BJ (cell line): ENCODE measurements around the gene SNCA. TPM values are rescaled to one million over a fixed set of nuclear protein-coding genes. Genes with fewer than 3 reads are reported as not detected.

Source experiments
- CTCF ChIA-PET: fragments of 350-600 bp; formaldehyde crosslinking; extraction: SDS; loops from one replicate; lab custom pipeline; 2021; ENCODE audit warnings: antibody characterized with exemption, inconsistent platforms; lab: Yijun Ruan, JAX
- POLR2A ChIA-PET: fragments of 300-600 bp; sonication (Branson Sonifier 250); formaldehyde crosslinking; extraction: SDS; loops from one replicate; lab custom pipeline; 2021; ENCODE audit warnings: antibody characterized with exemption; lab: Charles Lee
- DNase-seq: peaks from one replicate; pipeline ENCODE4 v3.0.0-alpha.2; 2011; ENCODE audit warnings: low read depth
- H3K27me3 ChIP-seq: 2 replicates; pipeline ENCODE4 v1.6.0; 2011; ENCODE audit warnings: low read length; ENCODE audit not compliant: control insufficient read depth, insufficient read depth
- H3K36me3 ChIP-seq: 2 replicates; pipeline ENCODE4 v1.5.1; 2011; ENCODE audit warnings: low read length; ENCODE audit not compliant: control insufficient read depth, insufficient read depth
- H3K4me3 ChIP-seq: 2 replicates; pipeline ENCODE4 v1.5.1; 2011; ENCODE audit warnings: low read depth, mild to moderate bottlenecking, control low read depth, low read length
- CTCF ChIP-seq: IDR thresholded peaks from 2 replicates; pipeline ENCODE4 v1.5.1; 2011; ENCODE audit warnings: low read depth, mild to moderate bottlenecking, control low read depth, inconsistent platforms, low read length, moderate library complexity; ENCODE audit not compliant: insufficient read depth
- polyA plus RNA-seq: library from polyadenylated mRNA; depleted of rRNA; stranded (reverse); fragments of >200 nt; gene quantifications from 2 replicates; pipeline ENCODE4 v1.2.3, GENCODE V29; 2011

Gene SNCA
- polyA plus RNA-seq, 1 experiment = 0.18 TPM

GRCh38 chr4:89803915-89804314, 33.0 kb downstream of the SNCA start:
- H3K4me3 ChIP-seq = no peak overlapping the region
- no peaks in the 10 kb centered on the region for H3K36me3 ChIP-seq
- POLR2A ChIA-PET = no interaction called here
- H3K27me3 ChIP-seq = no peaks in the 10 kb centered on the region
- no peak for DNase-seq
- CTCF ChIA-PET = interaction anchor here (0.8 to 1.6 kb wide), 2 partner anchors 12 to 18 kb away, joined by 3 to 5 read pairs; no protein-coding TSS in a partner anchor
- TF ChIP-seq CTCF = no peak

GRCh38 chr4:89803036-89803435, 33.9 kb downstream of the SNCA start:
- CTCF ChIA-PET = interaction anchor here (1.6 kb wide), 1 partner anchor 11 kb away, joined by 5 read pairs; no protein-coding TSS in a partner anchor
- Histone ChIP-seq H3K27me3 (no peaks in the 10 kb centered on the region), H3K36me3 (no peaks in the 10 kb centered on the region), H3K4me3 (no peak overlapping the region)
- no peak for DNase-seq
- POLR2A ChIA-PET = no interaction called here
- no peak for TF ChIP-seq CTCF

- no peak for DNase-seq
- POLR2A ChIA-PET = no interaction called here
Measured at GRCh38 chr4:89800527-89801103, 36.3 kb downstream of the SNCA start.

GRCh38 chr4:89800012-89800516, 36.9 kb downstream of the SNCA start:
- Histone ChIP-seq H3K27me3 (no peaks in the 10 kb centered on the region), H3K36me3 (no peaks in the 10 kb centered on the region), H3K4me3 (no peak overlapping the region)
- ChIA-PET POLR2A (no interaction called here), CTCF (no interaction called here)
- no peak for DNase-seq
- TF ChIP-seq CTCF = no peak

More at GRCh38 chr4:89800527-89801103, 36.3 kb downstream of the SNCA start:
- H3K4me3 ChIP-seq = no peak overlapping the region
- no peaks in the 10 kb centered on the region for H3K36me3 ChIP-seq
- CTCF ChIA-PET = no interaction called here
- H3K27me3 ChIP-seq = no peaks in the 10 kb centered on the region
- no peak for TF ChIP-seq CTCF

- TF ChIP-seq CTCF = no peak
- no peak overlapping the region for H3K4me3 ChIP-seq
- ChIA-PET POLR2A (no interaction called here), CTCF (no interaction called here)
- DNase-seq = no peak
- no peaks in the 10 kb centered on the region for H3K27me3 ChIP-seq
- H3K36me3 ChIP-seq = no peaks in the 10 kb centered on the region
Measured at GRCh38 chr4:89799071-89799470, 37.9 kb downstream of the SNCA start.
